ENCODE results near the gene ATP1A1.

Gene ATP1A1

GRCh38 chr1:116405241-116406135, 32.4 kb downstream of the ATP1A1 start:
- TF ChIP-seq ZNF70 (CRISPR knock-in tag; IDR thresholded peaks at IDR 0.05), result no peak
- no peak for ATAC-seq

GRCh38 chr1:116407033-116407432, 34.0 kb downstream of the ATP1A1 start:
- no peak for ATAC-seq
- no peak for TF ChIP-seq ARNTL (CRISPR knock-in tag; IDR thresholded peaks at IDR 0.05; ENCODE audit: borderline replicate concordance, low read depth)
- TF ChIP-seq ZFP30 (CRISPR knock-in tag; IDR thresholded peaks at IDR 0.05), result no peak
- TF ChIP-seq ISL1 (CRISPR knock-in tag; IDR thresholded peaks at IDR 0.05), result no peak
- no peak for TF ChIP-seq TOX (CRISPR knock-in tag; IDR thresholded peaks at IDR 0.05; ENCODE audit: borderline replicate concordance)
- no peak for TF ChIP-seq ZNF565 (CRISPR knock-in tag; conservative IDR thresholded peaks at IDR 0.05; ENCODE audit: low read depth)
- TF ChIP-seq ZC3H10 (CRISPR knock-in tag; IDR thresholded peaks at IDR 0.05), result no peak
- no peak for TF ChIP-seq TCF4 (CRISPR knock-in tag; IDR thresholded peaks at IDR 0.05; ENCODE audit: borderline replicate concordance)
- TF ChIP-seq, protein P1, sequence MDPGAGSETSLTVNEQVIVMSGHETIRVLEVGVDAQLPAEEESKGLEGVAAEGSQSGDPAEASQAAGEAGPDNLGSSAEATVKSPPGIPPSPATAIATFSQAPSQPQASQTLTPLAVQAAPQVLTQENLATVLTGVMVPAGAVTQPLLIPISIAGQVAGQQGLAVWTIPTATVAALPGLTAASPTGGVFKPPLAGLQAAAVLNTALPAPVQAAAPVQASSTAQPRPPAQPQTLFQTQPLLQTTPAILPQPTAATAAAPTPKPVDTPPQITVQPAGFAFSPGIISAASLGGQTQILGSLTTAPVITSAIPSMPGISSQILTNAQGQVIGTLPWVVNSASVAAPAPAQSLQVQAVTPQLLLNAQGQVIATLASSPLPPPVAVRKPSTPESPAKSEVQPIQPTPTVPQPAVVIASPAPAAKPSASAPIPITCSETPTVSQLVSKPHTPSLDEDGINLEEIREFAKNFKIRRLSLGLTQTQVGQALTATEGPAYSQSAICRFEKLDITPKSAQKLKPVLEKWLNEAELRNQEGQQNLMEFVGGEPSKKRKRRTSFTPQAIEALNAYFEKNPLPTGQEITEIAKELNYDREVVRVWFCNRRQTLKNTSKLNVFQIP (CRISPR knock-in tag; IDR thresholded peaks at IDR 0.05; ENCODE audit: borderline replicate concordance, low read depth), result no peak
- TF ChIP-seq OSR1 (CRISPR knock-in tag; IDR thresholded peaks at IDR 0.05), result no peak
- TF ChIP-seq, protein P2, sequence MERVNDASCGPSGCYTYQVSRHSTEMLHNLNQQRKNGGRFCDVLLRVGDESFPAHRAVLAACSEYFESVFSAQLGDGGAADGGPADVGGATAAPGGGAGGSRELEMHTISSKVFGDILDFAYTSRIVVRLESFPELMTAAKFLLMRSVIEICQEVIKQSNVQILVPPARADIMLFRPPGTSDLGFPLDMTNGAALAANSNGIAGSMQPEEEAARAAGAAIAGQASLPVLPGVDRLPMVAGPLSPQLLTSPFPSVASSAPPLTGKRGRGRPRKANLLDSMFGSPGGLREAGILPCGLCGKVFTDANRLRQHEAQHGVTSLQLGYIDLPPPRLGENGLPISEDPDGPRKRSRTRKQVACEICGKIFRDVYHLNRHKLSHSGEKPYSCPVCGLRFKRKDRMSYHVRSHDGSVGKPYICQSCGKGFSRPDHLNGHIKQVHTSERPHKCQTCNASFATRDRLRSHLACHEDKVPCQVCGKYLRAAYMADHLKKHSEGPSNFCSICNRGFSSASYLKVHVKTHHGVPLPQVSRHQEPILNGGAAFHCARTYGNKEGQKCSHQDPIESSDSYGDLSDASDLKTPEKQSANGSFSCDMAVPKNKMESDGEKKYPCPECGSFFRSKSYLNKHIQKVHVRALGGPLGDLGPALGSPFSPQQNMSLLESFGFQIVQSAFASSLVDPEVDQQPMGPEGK (CRISPR knock-in tag; IDR thresholded peaks at IDR 0.05; ENCODE audit: borderline replicate concordance), result no peak
- no peak for TF ChIP-seq ZNF70 (CRISPR knock-in tag; IDR thresholded peaks at IDR 0.05)
- no peak for TF ChIP-seq TSHZ2 (CRISPR knock-in tag; IDR thresholded peaks at IDR 0.05)
- no peak for TF ChIP-seq PPARA (CRISPR knock-in tag; IDR thresholded peaks at IDR 0.05; ENCODE audit: borderline replicate concordance)
- no peak for TF ChIP-seq ESRRG (CRISPR knock-in tag; IDR thresholded peaks at IDR 0.05)
- no peak for TF ChIP-seq ZNF8 (CRISPR knock-in tag; IDR thresholded peaks at IDR 0.05)
- TF ChIP-seq CSDC2 (CRISPR knock-in tag; IDR thresholded peaks at IDR 0.05), result no peak
- no peak for TF ChIP-seq ZFP3 (CRISPR knock-in tag; IDR thresholded peaks at IDR 0.05)
- TF ChIP-seq, protein P3, sequence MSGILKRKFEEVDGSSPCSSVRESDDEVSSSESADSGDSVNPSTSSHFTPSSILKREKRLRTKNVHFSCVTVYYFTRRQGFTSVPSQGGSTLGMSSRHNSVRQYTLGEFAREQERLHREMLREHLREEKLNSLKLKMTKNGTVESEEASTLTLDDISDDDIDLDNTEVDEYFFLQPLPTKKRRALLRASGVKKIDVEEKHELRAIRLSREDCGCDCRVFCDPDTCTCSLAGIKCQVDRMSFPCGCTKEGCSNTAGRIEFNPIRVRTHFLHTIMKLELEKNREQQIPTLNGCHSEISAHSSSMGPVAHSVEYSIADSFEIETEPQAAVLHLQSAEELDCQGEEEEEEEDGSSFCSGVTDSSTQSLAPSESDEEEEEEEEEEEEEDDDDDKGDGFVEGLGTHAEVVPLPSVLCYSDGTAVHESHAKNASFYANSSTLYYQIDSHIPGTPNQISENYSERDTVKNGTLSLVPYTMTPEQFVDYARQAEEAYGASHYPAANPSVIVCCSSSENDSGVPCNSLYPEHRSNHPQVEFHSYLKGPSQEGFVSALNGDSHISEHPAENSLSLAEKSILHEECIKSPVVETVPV (CRISPR knock-in tag; IDR thresholded peaks at IDR 0.05), result no peak

- TF ChIP-seq PPARA (CRISPR knock-in tag; IDR thresholded peaks at IDR 0.05; ENCODE audit: borderline replicate concordance) (no peak), GLIS3 (CRISPR knock-in tag; IDR thresholded peaks at IDR 0.05) (no peak), ZNF565 (CRISPR knock-in tag; conservative IDR thresholded peaks at IDR 0.05; ENCODE audit: low read depth) (no peak), OSR1 (CRISPR knock-in tag; IDR thresholded peaks at IDR 0.05) (no peak), TOX (CRISPR knock-in tag; IDR thresholded peaks at IDR 0.05; ENCODE audit: borderline replicate concordance) (no peak), ISL1 (CRISPR knock-in tag; IDR thresholded peaks at IDR 0.05) (no peak), SNAI2 (CRISPR knock-in tag; IDR thresholded peaks at IDR 0.05) (no peak), ZNF70 (CRISPR knock-in tag; IDR thresholded peaks at IDR 0.05) (no peak), ZFP3 (CRISPR knock-in tag; IDR thresholded peaks at IDR 0.05) (no peak)
- ATAC-seq, result no peak
Observed at GRCh38 chr1:116408193-116408592, 35.1 kb downstream of the ATP1A1 start.
